Natural killer cell (primary cell): ENCODE measurements around the gene KRT82. TPM values are rescaled to one million over a fixed set of nuclear protein-coding genes. Genes with fewer than 3 reads are reported as not detected.
"Not testable (repeated sequence)": the region's sequence is repeated elsewhere in the genome, so short reads cannot be mapped to it uniquely, and the experiment has no call there.

Source experiments
- ATAC-seq, 3 donors: fragments of 150-1000 bp in 2 of 3; fragments of 200-7000 bp in 1 of 3; cut with Tn5 transposase; 1 replicate in 1 of 3; 2 replicates in 2 of 3; pipeline ENCODE4 v1.10.0; 2021; ENCODE audit warnings: mild to moderate bottlenecking in 2 of 3, moderate library complexity in 2 of 3
- DNase-seq, 2 donors: peaks; one replicate each; pipeline versions ENCODE4 v3.0.0 to v3.0.0-alpha.2; 2013 to 2021; ENCODE audit warnings: mixed read lengths in 1 of 2
- H3K27ac ChIP-seq: one replicate; pipeline ENCODE4 v1.5.1; 2013; ENCODE audit warnings: mild to moderate bottlenecking, low read length
- H3K27me3 ChIP-seq: one replicate; pipeline ENCODE4 v1.6.1; 2013; ENCODE audit warnings: low read length; ENCODE audit not compliant: control insufficient read depth, insufficient read depth
- H3K36me3 ChIP-seq: one replicate; pipeline ENCODE4 v1.6.1; 2013; ENCODE audit warnings: low read length; ENCODE audit not compliant: control insufficient read depth, insufficient read depth
- H3K4me1 ChIP-seq: one replicate; pipeline ENCODE4 v1.6.1; 2013; ENCODE audit warnings: low read length; ENCODE audit not compliant: control insufficient read depth, insufficient read depth
- H3K4me3 ChIP-seq: one replicate; pipeline ENCODE4 v1.5.1; 2013; ENCODE audit warnings: low read length
- H3K9me3 ChIP-seq: one replicate; pipeline ENCODE4 v1.6.1; 2013; ENCODE audit warnings: low read length; ENCODE audit not compliant: control insufficient read depth, insufficient read depth
- H3K27ac Mint-ChIP-seq, 2 donors: one replicate each; pipeline ENCODE4 v1.8.0; 2022; ENCODE audit warnings: mild to moderate bottlenecking in 2 of 2, mixed read lengths in 2 of 2, moderate library complexity in 1 of 2
- H3K27me3 Mint-ChIP-seq, 2 donors: one replicate each; pipeline ENCODE4 v1.8.0; 2022; ENCODE audit warnings: low read depth in 2 of 2, mixed read lengths in 2 of 2
- H3K36me3 Mint-ChIP-seq: one replicate; pipeline ENCODE4 v1.8.0; 2022; ENCODE audit warnings: mixed read lengths
- H3K4me1 Mint-ChIP-seq, 2 donors: one replicate each; pipeline ENCODE4 v1.8.0; 2022; ENCODE audit warnings: mixed read lengths in 2 of 2
- H3K4me3 Mint-ChIP-seq: one replicate; pipeline ENCODE4 v1.8.0; 2022; ENCODE audit warnings: mild to moderate bottlenecking, moderate library complexity, mixed read lengths
- H3K9me3 Mint-ChIP-seq, 2 donors: one replicate each; pipeline ENCODE4 v1.8.0; 2022; ENCODE audit warnings: mixed read lengths in 2 of 2
- CTCF ChIP-seq: fragments of 200-600 bp; IDR thresholded peaks from one replicate; pipeline ENCODE4 v1.8.0; 2022; ENCODE audit warnings: antibody characterized with exemption
- WGBS: methylation state at CpG from one replicate; pipeline ENCODE4 v1.1.7; 2013; ENCODE audit warnings: missing lambda C conversion rate; ENCODE audit not compliant: insufficient coverage; 5-methylcytosine and 5-hydroxymethylcytosine counted together
- intact Hi-C: fragments of 100-400 bp; cut with micrococcal nuclease; formaldehyde crosslinking; loops from one replicate; pipeline ENCODE4 v1.14.2; 2022
- total RNA-seq, 4 donors: library from RNA; stranded (reverse); fragments of 120-200 nt in 1 of 4; gene quantifications; one replicate each; pipeline versions ENCODE4 v1.2.3 to v1.2.4, GENCODE V29; 2013 to 2022

The KRT82 gene
- total RNA-seq, 3 donors from 2014 or later (not counting 1 experiment from before 2014, with no cell fraction given): not detected

- H3K27me3 ChIP-seq: peaks cover 29% of the 10 kb centered on the region
- H3K4me3 ChIP-seq: no peak overlapping the region
- no peak overlapping the region for H3K27ac ChIP-seq
- H3K4me1 ChIP-seq: peaks cover 11% of the 10 kb centered on the region
- Mint-ChIP-seq H3K4me1 (peaks cover 2 to 19% of the 10 kb centered on the region in 2 donors), H3K27ac (no peak overlapping the region), H3K36me3 (no peaks in the 10 kb centered on the region), H3K9me3 (no peaks in the 10 kb centered on the region), H3K4me3 (no peak overlapping the region), H3K27me3 (peaks cover 65 to 79% of the 10 kb centered on the region in 2 donors)
- peaks cover 3% of the 10 kb centered on the region for H3K9me3 ChIP-seq
- H3K36me3 ChIP-seq: no peaks in the 10 kb centered on the region
- ATAC-seq (no peak), DNase-seq (no peak)
- intact Hi-C loops: no loop called here
- WGBS: 16% methylated on average over 4 of the region's 4 CpGs
- no peak for TF ChIP-seq CTCF
These were observed 59.5 kb downstream of the KRT82 start for GRCh38 chr12:52346593-52346992.

DNA sequence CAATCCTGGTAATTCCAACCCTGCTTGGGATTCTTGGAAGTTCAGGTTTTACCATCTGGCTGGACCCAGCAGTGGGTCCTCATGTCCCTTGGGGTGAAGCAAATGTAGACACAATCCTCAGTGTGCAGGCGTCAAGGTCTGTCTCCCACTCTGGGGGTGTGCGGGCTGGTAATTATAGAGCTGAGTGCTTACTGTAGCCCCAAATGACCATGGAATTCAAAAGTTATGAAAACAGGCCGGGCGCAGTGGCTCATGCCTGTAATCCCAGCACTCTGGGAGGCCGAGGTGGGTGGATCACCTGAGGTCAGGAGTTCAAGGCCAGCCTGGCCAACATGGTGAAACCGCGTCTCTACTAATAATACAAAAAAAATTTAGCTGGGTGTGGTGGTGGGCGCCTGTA is 61.1 kb downstream of the KRT82 start:
- DNase-seq, H3K36me3 Mint-ChIP-seq, H3K4me1 ChIP-seq, H3K4me3 ChIP-seq, H3K9me3 Mint-ChIP-seq, H3K9me3 ChIP-seq, H3K27ac ChIP-seq, H3K4me3 Mint-ChIP-seq, H3K36me3 ChIP-seq, ATAC-seq, intact Hi-C loops, H3K27ac Mint-ChIP-seq: not testable (repeated sequence)
- peaks cover 60 to 74% of the 10 kb centered on the region in 2 donors for H3K27me3 Mint-ChIP-seq
- H3K27me3 ChIP-seq: peaks cover 18% of the 10 kb centered on the region
- WGBS: 90% methylated on average over 4 of the region's 8 CpGs
- peaks cover 0 to 11% of the 10 kb centered on the region in 2 donors for H3K4me1 Mint-ChIP-seq

GRCh38 chr12:52344111-52344510 is 62.0 kb downstream of the KRT82 start:
- H3K27ac Mint-ChIP-seq: no peak overlapping the region
- H3K9me3 Mint-ChIP-seq: no peaks in the 10 kb centered on the region
- Histone ChIP-seq H3K4me1 (no peaks in the 10 kb centered on the region), H3K36me3 (no peaks in the 10 kb centered on the region), H3K27ac (no peak overlapping the region), H3K27me3 (peaks cover 13% of the 10 kb centered on the region), H3K4me3 (no peak overlapping the region), H3K9me3 (peaks cover 3% of the 10 kb centered on the region)
- DNase-seq (no peak), ATAC-seq (no peak)
- H3K36me3 Mint-ChIP-seq: no peaks in the 10 kb centered on the region
- peaks cover 61 to 79% of the 10 kb centered on the region in 2 donors for H3K27me3 Mint-ChIP-seq
- intact Hi-C loops: no loop called here
- no peak overlapping the region for H3K4me3 Mint-ChIP-seq
- WGBS: 94% methylated on average over 12 of the region's 12 CpGs
- peaks cover 0 to 11% of the 10 kb centered on the region in 2 donors for H3K4me1 Mint-ChIP-seq
- TF ChIP-seq CTCF: no peak

Other genes with a start within 250 kb of the KRT82 start
- gene KRT80, start 214.3 kb downstream of the KRT82 start, total RNA-seq: not detected
- under 1 TPM in 1 of 3 donors, not detected in 2; 0.54 TPM for gene KRT7, start 173.1 kb downstream of the KRT82 start, total RNA-seq
- gene KRT86, start 131.7 kb downstream of the KRT82 start, total RNA-seq: 1 to 10 TPM; 2.0 to 3.6 (median 2.7) TPM
- 1 to 10 TPM in 2 of 3 donors, under 1 TPM in 1; 0.28 to 1.4 (median 1.3) TPM for gene KRT81, start 114.8 kb downstream of the KRT82 start, total RNA-seq
- gene KRT83, start 84.9 kb downstream of the KRT82 start, total RNA-seq: not detected
- gene KRT85, start 38.9 kb downstream of the KRT82 start, total RNA-seq: not detected
- gene KRT84, start 20.7 kb downstream of the KRT82 start, total RNA-seq: not detected
- gene KRT75, start 28.0 kb upstream of the KRT82 start, total RNA-seq: not detected
- gene KRT6B, start 45.8 kb upstream of the KRT82 start, total RNA-seq: not detected
- gene KRT6C, start 67.5 kb upstream of the KRT82 start, total RNA-seq: not detected
- not detected for gene KRT6A, start 86.9 kb upstream of the KRT82 start, total RNA-seq
- gene KRT5, start 114.1 kb upstream of the KRT82 start, total RNA-seq: under 1 TPM in 2 of 3 donors, not detected in 1; 0.40 to 0.70 TPM
- not detected for gene KRT71, start 146.8 kb upstream of the KRT82 start, total RNA-seq
- 1 to 10 TPM in 1 of 3 donors, under 1 TPM in 2; 0.38 to 1.2 (median 0.38) TPM for gene KRT74, start 167.5 kb upstream of the KRT82 start, total RNA-seq
- gene KRT72, start 195.1 kb upstream of the KRT82 start, total RNA-seq: 100 to 1,000 TPM in 1 of 3 donors, 10 to 100 TPM in 2; 21.9 to 136 (median 38.0) TPM
- 10 to 100 TPM; 12.4 to 92.9 (median 23.3) TPM for gene KRT73, start 212.2 kb upstream of the KRT82 start, total RNA-seq
- gene KRT2, start 245.9 kb upstream of the KRT82 start, total RNA-seq: 1 to 10 TPM in 1 of 3 donors, under 1 TPM in 2; 0.63 to 1.4 (median 0.66) TPM